H9 (cell line): ENCODE measurements around the gene SEC23IP. TPM values are rescaled to one million over a fixed set of nuclear protein-coding genes. Genes with fewer than 3 reads are reported as not detected.
"Not testable (repeated sequence)": the region's sequence is repeated elsewhere in the genome, so short reads cannot be mapped to it uniquely, and the experiment has no call there.

ENCODE experiments used
- DNase-seq: peaks from one replicate; pipeline ENCODE4 v3.0.0-alpha.2; 2017
- H2AFZ ChIP-seq: one replicate; pipeline ENCODE4 v1.6.1; 2013; ENCODE audit warnings: mild to moderate bottlenecking, low read length, control low read depth, moderate library complexity
- H2AK5ac ChIP-seq: 2 replicates; pipeline ENCODE4 v1.6.1; 2013; ENCODE audit warnings: low read length, control low read depth, mixed read lengths; ENCODE audit not compliant: insufficient read length
- H2BK120ac ChIP-seq: one replicate; pipeline ENCODE4 v1.6.1; 2013; ENCODE audit warnings: low read depth, mild to moderate bottlenecking, low read length, control low read depth, inconsistent platforms; ENCODE audit not compliant: poor library complexity, severe bottlenecking
- H2BK12ac ChIP-seq: 2 replicates; pipeline ENCODE4 v1.6.1; 2013; ENCODE audit warnings: low read length, control low read depth, mixed read lengths, low read depth; ENCODE audit not compliant: insufficient read length
- H2BK15ac ChIP-seq: 2 replicates; pipeline ENCODE4 v1.6.1; 2013; ENCODE audit warnings: low read depth, low read length, control low read depth
- H2BK20ac ChIP-seq: one replicate; pipeline ENCODE4 v1.6.1; 2013; ENCODE audit warnings: low read depth, mild to moderate bottlenecking, low read length, control low read depth, inconsistent platforms; ENCODE audit not compliant: poor library complexity, severe bottlenecking
- H2BK5ac ChIP-seq: 2 replicates; pipeline ENCODE4 v1.6.1; 2013; ENCODE audit warnings: low read length, control low read depth, mixed read lengths; ENCODE audit not compliant: insufficient read length
- H3K14ac ChIP-seq: 2 replicates; pipeline ENCODE4 v1.6.1; 2013; ENCODE audit warnings: low read length, control low read depth; ENCODE audit not compliant: insufficient read depth
- H3K18ac ChIP-seq: 2 replicates; pipeline ENCODE4 v1.6.1; 2013; ENCODE audit warnings: low read depth, mild to moderate bottlenecking, mixed read lengths, low read length, control low read depth; ENCODE audit not compliant: insufficient read length
- H3K23ac ChIP-seq: 2 replicates; pipeline ENCODE4 v1.6.1; 2013; ENCODE audit warnings: low read length, control low read depth, mixed read lengths, low read depth; ENCODE audit not compliant: insufficient read length
- H3K23me2 ChIP-seq: 2 replicates; pipeline ENCODE4 v1.6.1; 2013; ENCODE audit warnings: low read depth, mild to moderate bottlenecking, mixed read lengths, low read length, control low read depth; ENCODE audit not compliant: insufficient read length, poor library complexity, severe bottlenecking
- H3K27ac ChIP-seq: 2 replicates; pipeline ENCODE4 v1.5.1; 2013; ENCODE audit warnings: low read length, control low read depth, mixed read lengths, low read depth; ENCODE audit not compliant: insufficient read length
- H3K27me3 ChIP-seq: 2 replicates; pipeline ENCODE4 v1.6.1; 2013; ENCODE audit warnings: low read length, control low read depth, inconsistent platforms; ENCODE audit not compliant: insufficient read depth
- H3K4ac ChIP-seq: 2 replicates; pipeline ENCODE4 v1.6.1; 2013; ENCODE audit warnings: low read depth, mild to moderate bottlenecking, control low read depth, inconsistent platforms, low read length, moderate library complexity
- H3K4me1 ChIP-seq: 2 replicates; pipeline ENCODE4 v1.6.1; 2013; ENCODE audit warnings: low read length, control low read depth, inconsistent platforms; ENCODE audit not compliant: insufficient read depth
- H3K4me2 ChIP-seq: 2 replicates; pipeline ENCODE4 v1.6.1; 2013; ENCODE audit warnings: low read length, control low read depth, mixed read lengths; ENCODE audit not compliant: insufficient read length, insufficient read depth
- H3K56ac ChIP-seq: 2 replicates; pipeline ENCODE4 v1.6.1; 2013; ENCODE audit warnings: low read depth, mild to moderate bottlenecking, mixed read lengths, low read length, control low read depth; ENCODE audit not compliant: insufficient read length
- H3K79me1 ChIP-seq: 2 replicates; pipeline ENCODE4 v1.6.1; 2013; ENCODE audit warnings: low read depth, mild to moderate bottlenecking, moderate library complexity, low read length, control low read depth, inconsistent platforms; ENCODE audit not compliant: insufficient read depth, poor library complexity, severe bottlenecking
- H3K79me2 ChIP-seq: 2 replicates; pipeline ENCODE4 v1.6.1; 2013; ENCODE audit warnings: low read length, control low read depth, inconsistent platforms; ENCODE audit not compliant: insufficient read depth
- H3K9ac ChIP-seq: 2 replicates; pipeline ENCODE4 v1.6.1; 2013; ENCODE audit warnings: low read length, control low read depth, mixed read lengths; ENCODE audit not compliant: insufficient read length; ENCODE audit errors: extremely low read depth
- H3K9me3 ChIP-seq: one replicate; pipeline ENCODE4 v1.6.1; 2013; ENCODE audit warnings: low read depth, low read length, inconsistent platforms; ENCODE audit not compliant: control insufficient read depth
- H3T11ph ChIP-seq: one replicate; pipeline ENCODE4 v1.6.1; 2013; ENCODE audit warnings: mild to moderate bottlenecking, low read length, control low read depth, inconsistent platforms
- H4K20me1 ChIP-seq: one replicate; pipeline ENCODE4 v1.6.1; 2013; ENCODE audit not compliant: control insufficient read depth, insufficient read length, insufficient read depth
- H4K5ac ChIP-seq: 2 replicates; pipeline ENCODE4 v1.6.1; 2013; ENCODE audit warnings: low read depth, mild to moderate bottlenecking, mixed read lengths, low read length, control low read depth; ENCODE audit not compliant: insufficient read length
- H4K8ac ChIP-seq: replicated peaks from 2 replicates; pipeline ENCODE4 v1.6.1; 2013; ENCODE audit warnings: low read length, control low read depth, mixed read lengths, low read depth; ENCODE audit not compliant: insufficient read length
- H4K91ac ChIP-seq: 2 replicates; pipeline ENCODE4 v1.6.1; 2013; ENCODE audit warnings: low read depth, mild to moderate bottlenecking, moderate library complexity, mixed read lengths, low read length, control low read depth; ENCODE audit not compliant: insufficient read length
- H3K27ac Mint-ChIP-seq, 3 experiments: 2 replicates in 2 of 3; 3 replicates in 1 of 3; pipeline ENCODE4 v1.8.0; 2020 to 2021; ENCODE audit warnings: mixed read lengths in 3 of 3, mild to moderate bottlenecking in 1 of 3, moderate library complexity in 1 of 3
- H3K27me3 Mint-ChIP-seq: 2 replicates; pipeline ENCODE4 v1.8.0; 2021; ENCODE audit warnings: low read depth, mild to moderate bottlenecking, moderate library complexity, mixed read lengths
- H3K36me3 Mint-ChIP-seq, 3 experiments: 2 replicates in 2 of 3; 3 replicates in 1 of 3; pipeline ENCODE4 v1.8.0; 2020 to 2021; ENCODE audit warnings: low read depth in 3 of 3, mixed read lengths in 3 of 3; ENCODE audit not compliant: insufficient read depth in 1 of 3
- H3K4me1 Mint-ChIP-seq, 2 experiments: 2 replicates each; pipeline ENCODE4 v1.8.0; 2020; ENCODE audit warnings: mixed read lengths in 2 of 2
- H3K4me3 Mint-ChIP-seq, 2 experiments: 2 replicates in 1 of 2; 3 replicates in 1 of 2; pipeline ENCODE4 v1.8.0; 2020 to 2021; ENCODE audit warnings: mild to moderate bottlenecking in 2 of 2, mixed read lengths in 2 of 2, moderate library complexity in 1 of 2
- H3K9me3 Mint-ChIP-seq, 2 experiments: 2 replicates in 1 of 2; 3 replicates in 1 of 2; pipeline ENCODE4 v1.8.0; 2020; ENCODE audit warnings: mild to moderate bottlenecking in 2 of 2, mixed read lengths in 2 of 2, moderate library complexity in 1 of 2
- WGBS: extraction: QIAGEN DNeasy Blood & Tissue Kit; methylation state at CpG from one replicate; pipeline ENCODE4 v1.1.7; 2013; ENCODE audit warnings: missing lambda C conversion rate, low lambda C conversion rate, mixed read lengths; ENCODE audit not compliant: insufficient read length; ENCODE audit errors: extremely low coverage; 5-methylcytosine and 5-hydroxymethylcytosine counted together
- total RNA-seq: library from RNA; stranded (reverse); gene quantifications from 2 replicates; pipeline ENCODE4 v1.2.1, GENCODE V29; 2021
- TF ChIP-seq, protein P1 (sequence below): fragments of 200-600 bp; sonication (generic); conservative IDR thresholded peaks from 3 replicates; pipeline ENCODE4 v1.8.0; 2021; ENCODE audit warnings: antibody characterized with exemption, mild to moderate bottlenecking

SEC23IP gene
- total RNA-seq, 1 experiment from 2014 or later, result 93.0 TPM

DNA sequence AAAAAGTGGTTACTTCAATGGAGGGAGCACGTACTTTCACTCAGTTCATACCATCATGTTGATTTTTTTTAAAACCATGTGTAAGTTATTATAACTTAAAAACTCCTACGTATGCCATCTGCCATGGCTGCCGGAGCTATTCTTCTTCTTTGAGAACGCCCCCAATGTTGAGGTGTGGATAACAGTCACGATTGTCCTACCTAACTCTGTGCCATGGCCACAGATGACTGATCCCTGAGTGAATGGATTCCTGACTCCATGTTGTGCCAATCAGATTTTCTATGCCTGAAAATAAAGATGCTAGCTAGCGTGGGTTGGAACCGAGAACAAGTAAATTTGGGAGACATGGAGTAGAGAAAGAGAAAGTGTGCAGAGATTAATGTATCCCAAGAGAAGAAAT is 25.2 kb upstream of the SEC23IP start:
- Mint-ChIP-seq H3K27ac (no peak overlapping the region), H3K4me3 (no peak overlapping the region)

DNA sequence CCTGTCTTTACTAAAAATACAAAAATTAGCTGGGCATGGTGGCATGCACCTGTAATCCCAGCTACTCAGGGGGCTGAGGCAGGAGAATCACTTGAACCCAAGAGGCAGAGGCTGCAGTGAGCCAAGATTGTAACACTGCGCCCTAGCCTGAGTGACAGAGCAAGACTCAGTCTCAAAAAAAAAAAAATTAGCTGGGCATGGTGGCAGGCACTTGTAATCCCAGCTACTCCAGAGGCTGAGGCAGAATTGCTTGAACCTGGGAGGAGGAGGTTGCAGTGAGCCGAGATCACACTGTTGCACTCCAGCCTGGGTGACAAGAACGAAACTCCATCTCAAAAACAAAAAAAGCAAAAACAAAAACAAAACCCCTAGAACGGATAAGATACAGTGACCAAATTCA is 23.1 kb upstream of the SEC23IP start:
- not testable (repeated sequence) for H4K8ac ChIP-seq, H2BK120ac ChIP-seq, H3K9me3 ChIP-seq, H2BK20ac ChIP-seq, H3K9ac ChIP-seq, H3T11ph ChIP-seq, DNase-seq, H3K27me3 ChIP-seq, H2AFZ ChIP-seq, H3K4me1 ChIP-seq, H2BK12ac ChIP-seq, H4K5ac ChIP-seq, H2AK5ac ChIP-seq, H3K14ac ChIP-seq, H2BK5ac ChIP-seq, H3K18ac ChIP-seq, H2BK15ac ChIP-seq, H3K56ac ChIP-seq, H3K4me2 ChIP-seq, H4K91ac ChIP-seq, H3K79me1 ChIP-seq, H4K20me1 ChIP-seq, H3K23ac ChIP-seq, H3K27me3 Mint-ChIP-seq, H3K9me3 Mint-ChIP-seq, H3K4ac ChIP-seq, H3K27ac ChIP-seq
- H3K4me3 Mint-ChIP-seq, result peak overlapping the region; percentile 7 to 21; a peak in 1 of 5 replicates
- Histone ChIP-seq H3K79me2 (peaks cover 54% of the 10 kb centered on the region), H3K23me2 (peaks cover 11% of the 10 kb centered on the region)
- H3K27ac Mint-ChIP-seq, result peak overlapping the region in 2 of 3 experiments; percentile 23 to 86; a peak in 2 of 7 replicates
- H3K36me3 Mint-ChIP-seq, result peaks cover 19 to 20% (median 19%) of the 10 kb centered on the region in 3 experiments
- WGBS, result no CpG with 5 or more reads among the region's 4 CpGs
- H3K4me1 Mint-ChIP-seq, result peaks cover 28 to 32% of the 10 kb centered on the region in 2 experiments

More for the DNA sequence above, 25.2 kb upstream of the SEC23IP start:
- peaks cover 59% of the 10 kb centered on the region for H3K79me2 ChIP-seq
- H3T11ph ChIP-seq, result no peak overlapping the region
- no peak overlapping the region for H2BK120ac ChIP-seq
- no peak overlapping the region for H4K8ac ChIP-seq
- H3K27me3 Mint-ChIP-seq, result no peaks in the 10 kb centered on the region
- no peak overlapping the region for H3K27ac ChIP-seq
- no peak overlapping the region for H3K23ac ChIP-seq
- WGBS, result no CpG with 5 or more reads among the region's 7 CpGs
- H3K9me3 ChIP-seq, result no peaks in the 10 kb centered on the region
- H3K9me3 Mint-ChIP-seq, result peaks cover 14 to 16% of the 10 kb centered on the region in 2 experiments
- H3K56ac ChIP-seq, result no peak overlapping the region
- H3K79me1 ChIP-seq, result peaks cover 5% of the 10 kb centered on the region
- H4K91ac ChIP-seq, result no peak overlapping the region
- H3K4me1 ChIP-seq, result no peaks in the 10 kb centered on the region
- TF ChIP-seq, protein P1, sequence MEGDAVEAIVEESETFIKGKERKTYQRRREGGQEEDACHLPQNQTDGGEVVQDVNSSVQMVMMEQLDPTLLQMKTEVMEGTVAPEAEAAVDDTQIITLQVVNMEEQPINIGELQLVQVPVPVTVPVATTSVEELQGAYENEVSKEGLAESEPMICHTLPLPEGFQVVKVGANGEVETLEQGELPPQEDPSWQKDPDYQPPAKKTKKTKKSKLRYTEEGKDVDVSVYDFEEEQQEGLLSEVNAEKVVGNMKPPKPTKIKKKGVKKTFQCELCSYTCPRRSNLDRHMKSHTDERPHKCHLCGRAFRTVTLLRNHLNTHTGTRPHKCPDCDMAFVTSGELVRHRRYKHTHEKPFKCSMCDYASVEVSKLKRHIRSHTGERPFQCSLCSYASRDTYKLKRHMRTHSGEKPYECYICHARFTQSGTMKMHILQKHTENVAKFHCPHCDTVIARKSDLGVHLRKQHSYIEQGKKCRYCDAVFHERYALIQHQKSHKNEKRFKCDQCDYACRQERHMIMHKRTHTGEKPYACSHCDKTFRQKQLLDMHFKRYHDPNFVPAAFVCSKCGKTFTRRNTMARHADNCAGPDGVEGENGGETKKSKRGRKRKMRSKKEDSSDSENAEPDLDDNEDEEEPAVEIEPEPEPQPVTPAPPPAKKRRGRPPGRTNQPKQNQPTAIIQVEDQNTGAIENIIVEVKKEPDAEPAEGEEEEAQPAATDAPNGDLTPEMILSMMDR, result no peak
- no peak for DNase-seq
- H2BK5ac ChIP-seq, result no peak overlapping the region
- no peaks in the 10 kb centered on the region for H3K27me3 ChIP-seq
- no peak overlapping the region for H3K9ac ChIP-seq
- peaks cover 20 to 25% of the 10 kb centered on the region in 2 experiments for H3K4me1 Mint-ChIP-seq
- H4K5ac ChIP-seq, result no peak overlapping the region
- H2BK12ac ChIP-seq, result no peak overlapping the region
- H2BK15ac ChIP-seq, result no peak overlapping the region
- H2BK20ac ChIP-seq, result no peak overlapping the region
- no peaks in the 10 kb centered on the region for H4K20me1 ChIP-seq
- H3K18ac ChIP-seq, result no peak overlapping the region
- no peak overlapping the region for H3K4ac ChIP-seq
- no peak overlapping the region for H2AK5ac ChIP-seq
- H3K36me3 Mint-ChIP-seq, result peaks cover 26 to 30% (median 27%) of the 10 kb centered on the region in 3 experiments
- H3K23me2 ChIP-seq, result peaks cover 4% of the 10 kb centered on the region
- H2AFZ ChIP-seq, result no peak overlapping the region
- no peak overlapping the region for H3K14ac ChIP-seq
- no peak overlapping the region for H3K4me2 ChIP-seq
